ENCODE measurements around the gene C10orf53.

DNA sequence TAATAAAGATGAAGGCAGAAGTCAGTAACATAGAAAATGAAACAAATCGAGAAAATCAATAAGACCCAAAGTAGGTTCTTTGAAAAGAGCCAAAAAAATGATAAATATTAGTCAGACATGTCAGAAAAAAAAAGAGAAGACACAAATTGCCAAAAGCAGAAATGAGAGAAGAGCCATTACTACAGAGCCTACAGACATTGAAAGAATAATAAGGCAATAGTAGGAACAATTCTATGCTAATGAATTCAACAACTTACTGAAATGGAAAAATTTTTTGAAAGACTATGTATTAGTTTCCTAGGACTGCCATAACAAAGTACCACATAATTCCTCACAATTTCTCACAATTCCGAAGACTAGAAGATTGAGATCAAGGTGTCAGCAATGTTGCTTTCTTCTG, 47.1 kb downstream of the C10orf53 start:
- TF ChIP-seq FOXM1 (IDR thresholded peaks at IDR 0.05; ENCODE audit: borderline replicate concordance) = no peak
- no peak for TF ChIP-seq ELF4 (IDR thresholded peaks at IDR 0.05)
- no peak for TF ChIP-seq FOXA1 (IDR thresholded peaks at IDR 0.05)
- TF ChIP-seq BHLHE40 (IDR thresholded peaks at IDR 0.05; ENCODE audit: borderline replicate concordance) = no peak
- no peak for TF ChIP-seq SUZ12 (IDR thresholded peaks at IDR 0.05)
- TF ChIP-seq NFRKB (IDR thresholded peaks at IDR 0.05) = no peak
- no peak for TF ChIP-seq HDGF (IDR thresholded peaks at IDR 0.05; ENCODE audit: borderline replicate concordance)
- TF ChIP-seq CTBP1 (IDR thresholded peaks at IDR 0.05; ENCODE audit: borderline replicate concordance) = no peak
- no peak for TF ChIP-seq L3MBTL2 (conservative IDR thresholded peaks at IDR 0.05)
- no peak for TF ChIP-seq LEF1 (IDR thresholded peaks at IDR 0.05; ENCODE audit: borderline replicate concordance)
- TF ChIP-seq, protein P1, sequence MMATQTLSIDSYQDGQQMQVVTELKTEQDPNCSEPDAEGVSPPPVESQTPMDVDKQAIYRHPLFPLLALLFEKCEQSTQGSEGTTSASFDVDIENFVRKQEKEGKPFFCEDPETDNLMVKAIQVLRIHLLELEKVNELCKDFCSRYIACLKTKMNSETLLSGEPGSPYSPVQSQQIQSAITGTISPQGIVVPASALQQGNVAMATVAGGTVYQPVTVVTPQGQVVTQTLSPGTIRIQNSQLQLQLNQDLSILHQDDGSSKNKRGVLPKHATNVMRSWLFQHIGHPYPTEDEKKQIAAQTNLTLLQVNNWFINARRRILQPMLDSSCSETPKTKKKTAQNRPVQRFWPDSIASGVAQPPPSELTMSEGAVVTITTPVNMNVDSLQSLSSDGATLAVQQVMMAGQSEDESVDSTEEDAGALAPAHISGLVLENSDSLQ (IDR thresholded peaks at IDR 0.05) = no peak
- no peak for TF ChIP-seq TARDBP (IDR thresholded peaks at IDR 0.05)

All from HEK293T (cell line).